LNCAP (cell line): ENCODE measurements around the gene IL17REL.

Experiments
- TF ChIP-seq, protein P1 (sequence below): fragments of 450-650 bp; IDR thresholded peaks from 2 replicates; pipeline ENCODE4 v1.5.1; 2017; ENCODE audit warnings: mild to moderate bottlenecking

IL17REL gene

DNA sequence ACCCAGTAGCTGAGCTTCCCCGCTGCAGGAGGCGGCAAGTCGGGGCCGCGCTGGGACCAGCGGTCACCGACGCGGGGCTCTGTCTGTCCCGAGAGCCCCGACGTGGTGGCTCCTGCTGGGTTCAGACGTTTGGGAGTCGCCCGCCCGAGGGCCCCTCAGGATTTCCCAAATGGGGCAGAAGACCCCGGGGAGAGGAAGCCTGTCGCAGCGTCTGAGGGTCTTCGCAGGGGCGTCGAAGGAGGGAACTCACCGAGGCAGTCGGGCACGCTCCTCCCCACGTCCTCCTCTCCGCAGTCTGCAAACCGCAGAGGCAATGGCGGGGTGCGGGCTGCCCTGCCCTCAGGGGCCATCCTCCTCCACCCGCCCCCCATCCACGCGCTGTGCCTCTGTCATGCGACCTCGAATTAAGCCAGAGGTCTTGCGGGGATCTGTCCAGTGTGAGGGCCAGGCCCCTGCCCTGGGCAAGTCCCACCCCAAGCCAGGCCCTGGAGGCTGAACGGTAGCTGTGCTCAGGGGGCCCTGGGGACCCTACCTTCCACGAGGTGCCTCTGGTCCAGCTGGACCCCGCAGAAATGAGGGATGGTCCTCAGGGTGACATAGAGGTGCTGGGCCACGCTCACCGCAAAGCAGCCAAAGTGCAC is 12.5 kb downstream of the IL17REL start:
- TF ChIP-seq, protein P1, sequence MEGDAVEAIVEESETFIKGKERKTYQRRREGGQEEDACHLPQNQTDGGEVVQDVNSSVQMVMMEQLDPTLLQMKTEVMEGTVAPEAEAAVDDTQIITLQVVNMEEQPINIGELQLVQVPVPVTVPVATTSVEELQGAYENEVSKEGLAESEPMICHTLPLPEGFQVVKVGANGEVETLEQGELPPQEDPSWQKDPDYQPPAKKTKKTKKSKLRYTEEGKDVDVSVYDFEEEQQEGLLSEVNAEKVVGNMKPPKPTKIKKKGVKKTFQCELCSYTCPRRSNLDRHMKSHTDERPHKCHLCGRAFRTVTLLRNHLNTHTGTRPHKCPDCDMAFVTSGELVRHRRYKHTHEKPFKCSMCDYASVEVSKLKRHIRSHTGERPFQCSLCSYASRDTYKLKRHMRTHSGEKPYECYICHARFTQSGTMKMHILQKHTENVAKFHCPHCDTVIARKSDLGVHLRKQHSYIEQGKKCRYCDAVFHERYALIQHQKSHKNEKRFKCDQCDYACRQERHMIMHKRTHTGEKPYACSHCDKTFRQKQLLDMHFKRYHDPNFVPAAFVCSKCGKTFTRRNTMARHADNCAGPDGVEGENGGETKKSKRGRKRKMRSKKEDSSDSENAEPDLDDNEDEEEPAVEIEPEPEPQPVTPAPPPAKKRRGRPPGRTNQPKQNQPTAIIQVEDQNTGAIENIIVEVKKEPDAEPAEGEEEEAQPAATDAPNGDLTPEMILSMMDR: no peak

DNA sequence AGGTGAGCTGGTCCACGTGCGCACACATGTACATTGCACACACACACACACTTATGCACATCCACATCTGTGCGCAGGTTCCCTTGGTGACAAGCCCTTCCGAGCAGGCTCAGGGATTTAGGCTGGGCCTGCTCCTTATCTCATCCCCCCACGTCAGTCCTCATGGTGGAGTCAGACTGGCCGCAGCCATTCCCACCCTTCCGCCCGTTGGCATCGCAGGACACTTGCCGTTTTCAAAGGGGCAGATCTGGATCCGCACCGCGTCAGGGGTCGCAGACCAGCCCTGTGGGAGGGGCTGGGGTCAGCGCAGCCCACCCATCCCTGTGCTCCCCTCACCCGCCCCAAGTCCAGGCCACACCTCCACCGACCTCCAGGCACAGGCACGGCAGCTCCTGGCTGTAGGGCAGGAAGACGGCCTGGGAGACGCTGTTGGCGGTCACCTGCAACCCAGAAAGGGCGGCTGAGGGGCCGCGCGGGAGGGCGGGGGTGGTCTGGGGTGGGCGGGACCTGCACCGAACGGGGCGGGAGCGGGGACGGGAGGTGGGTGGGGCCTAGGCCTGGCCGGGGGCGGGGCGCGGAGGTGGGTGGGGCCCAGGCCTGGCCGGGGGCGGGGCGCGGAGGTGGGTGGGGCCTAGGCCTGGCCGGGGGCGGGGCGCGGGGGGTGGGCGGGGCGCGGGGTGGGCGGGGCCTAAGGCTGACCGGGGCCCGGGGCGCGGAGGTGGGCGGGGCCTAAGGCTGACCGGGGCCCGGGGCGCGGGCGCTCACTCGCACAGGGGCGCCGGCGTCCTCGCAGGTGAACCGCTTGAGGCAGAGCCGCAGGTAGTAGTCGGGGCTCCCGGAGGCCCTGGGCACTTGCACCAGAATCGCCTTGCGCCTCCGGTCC is 13.3 kb downstream of the IL17REL start:
- TF ChIP-seq, protein P1: no peak

DNA sequence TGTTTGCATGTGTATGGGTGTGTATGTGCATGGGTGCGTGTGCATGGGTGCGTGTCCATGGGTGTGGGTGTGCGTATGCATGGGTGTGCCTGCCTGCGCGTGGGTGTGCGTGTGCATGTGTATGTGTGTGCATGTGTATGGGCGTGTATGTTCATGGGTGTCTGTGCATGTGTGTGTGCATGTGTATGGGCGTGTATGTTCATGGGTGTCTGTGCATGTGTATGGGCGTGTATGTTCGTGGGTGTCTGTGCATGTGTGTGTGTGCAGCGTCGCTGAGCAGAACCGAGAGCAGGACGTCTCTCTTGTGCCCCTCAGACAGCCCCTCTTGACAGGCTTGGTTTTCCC is 13.9 kb downstream of the IL17REL start:
- TF ChIP-seq, protein P1: no peak

DNA sequence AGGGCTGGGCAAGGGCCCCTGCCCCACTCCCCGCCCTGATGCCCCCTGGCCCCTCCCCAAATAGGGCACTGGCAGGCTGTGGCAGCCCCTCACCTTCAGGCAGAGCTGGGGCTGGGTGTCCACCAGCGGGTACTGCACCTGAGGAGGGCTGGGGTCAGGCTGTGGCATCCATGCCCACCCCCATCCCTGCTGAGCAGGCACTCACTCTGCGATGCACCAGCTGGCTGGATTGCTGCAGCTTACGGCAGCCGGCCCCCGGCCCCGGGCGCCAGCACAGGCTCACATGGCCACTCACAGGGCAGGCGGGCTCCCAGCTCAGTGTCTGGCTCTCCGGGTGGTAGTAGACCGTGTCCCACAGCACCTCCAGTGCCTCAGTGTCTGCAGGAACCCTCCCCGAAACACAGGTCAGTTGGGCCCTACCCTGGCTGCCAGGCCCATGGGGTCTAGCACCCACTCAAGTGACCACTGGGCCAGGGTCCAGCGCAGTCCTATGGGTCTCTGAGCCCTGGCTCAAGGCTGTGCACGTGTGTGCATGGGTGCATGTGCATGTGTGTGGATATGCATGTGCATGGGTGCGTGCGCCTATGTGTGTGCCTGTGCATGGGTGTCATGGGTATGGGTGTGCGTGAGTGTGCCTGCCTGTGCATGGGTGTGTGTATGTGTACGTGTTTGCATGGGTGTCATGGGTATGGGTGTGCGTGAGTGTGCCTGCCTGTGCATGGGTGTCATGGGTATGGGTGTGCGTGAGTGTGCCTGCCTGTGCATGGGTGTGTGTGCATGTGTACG is 14.4 kb downstream of the IL17REL start:
- TF ChIP-seq, protein P1: no peak

DNA sequence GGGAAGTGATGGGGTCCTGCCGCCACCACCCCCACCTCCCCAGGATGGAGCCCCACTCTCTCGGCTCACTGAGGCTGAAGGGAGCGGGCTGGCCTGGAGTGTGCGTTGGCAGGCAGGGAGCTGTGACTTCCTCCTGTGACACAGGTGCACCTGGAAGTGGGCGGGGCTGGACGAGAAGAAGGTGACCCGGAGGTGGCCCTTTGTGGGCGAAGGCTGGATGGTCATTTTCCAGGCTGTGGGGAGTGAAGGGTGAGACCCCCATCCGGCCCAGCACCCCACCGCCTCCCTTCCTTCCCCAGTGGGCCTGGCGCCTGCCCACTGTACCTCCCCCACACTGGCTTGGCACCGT is 15.3 kb downstream of the IL17REL start:
- TF ChIP-seq, protein P1: no peak

DNA sequence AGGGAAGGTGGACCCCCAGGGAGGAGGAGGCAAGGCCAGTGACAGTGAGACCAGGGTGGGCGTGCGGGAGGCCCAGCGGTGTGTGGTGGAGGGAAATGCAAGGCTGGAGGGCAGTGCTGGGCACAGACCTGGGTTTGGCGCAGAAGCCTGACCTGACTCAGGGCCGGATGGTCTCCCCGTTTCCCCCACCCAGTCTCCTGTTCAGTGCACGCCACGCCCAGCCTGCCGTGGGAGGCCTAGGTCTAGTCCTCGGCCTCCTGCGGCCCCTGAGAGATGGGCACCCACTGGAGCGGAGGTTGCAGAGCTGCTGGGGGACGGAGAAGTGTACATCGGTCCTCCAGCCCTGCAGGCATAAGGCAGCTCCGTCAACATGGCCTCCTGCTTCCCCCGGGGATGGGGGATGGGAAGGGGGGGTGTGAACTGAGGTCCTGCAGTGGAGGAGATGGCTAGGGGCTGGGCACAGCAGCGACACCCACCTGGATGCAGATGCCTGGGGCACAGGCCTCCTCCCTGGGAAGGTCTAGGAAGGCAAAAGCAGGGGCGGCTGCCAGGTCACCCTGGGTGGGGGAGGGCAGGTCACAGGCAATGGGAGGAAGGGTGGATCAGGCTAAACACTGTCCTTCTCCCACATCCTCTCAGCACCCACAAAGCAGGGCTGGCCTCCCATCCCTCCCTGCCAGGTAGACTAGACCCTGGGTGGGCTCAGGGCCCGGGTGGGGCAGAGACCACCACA is 15.9 kb downstream of the IL17REL start:
- TF ChIP-seq, protein P1: no peak

DNA sequence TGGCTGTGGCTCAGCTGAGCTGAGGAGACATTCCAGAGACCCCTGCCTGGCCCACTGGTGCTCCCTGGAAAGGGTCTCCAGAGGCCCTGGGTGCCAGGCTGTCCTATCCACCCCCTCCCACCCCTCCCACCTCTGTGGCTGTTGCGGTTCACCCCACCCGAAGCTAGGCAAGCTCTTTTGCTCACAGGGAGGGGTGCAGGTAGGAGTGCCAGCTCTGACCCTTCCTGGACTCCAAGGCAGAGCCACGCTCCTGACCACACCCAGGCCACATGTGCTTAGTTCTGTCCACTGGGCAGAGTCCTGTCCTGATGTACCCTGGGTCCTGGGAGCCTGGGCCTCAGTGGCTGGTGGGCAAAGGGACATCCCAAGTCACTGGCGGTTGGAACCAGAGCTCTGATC is 16.4 kb downstream of the IL17REL start:
- TF ChIP-seq, protein P1: no peak
